ENCODE measurements around the gene TREH.

DNA sequence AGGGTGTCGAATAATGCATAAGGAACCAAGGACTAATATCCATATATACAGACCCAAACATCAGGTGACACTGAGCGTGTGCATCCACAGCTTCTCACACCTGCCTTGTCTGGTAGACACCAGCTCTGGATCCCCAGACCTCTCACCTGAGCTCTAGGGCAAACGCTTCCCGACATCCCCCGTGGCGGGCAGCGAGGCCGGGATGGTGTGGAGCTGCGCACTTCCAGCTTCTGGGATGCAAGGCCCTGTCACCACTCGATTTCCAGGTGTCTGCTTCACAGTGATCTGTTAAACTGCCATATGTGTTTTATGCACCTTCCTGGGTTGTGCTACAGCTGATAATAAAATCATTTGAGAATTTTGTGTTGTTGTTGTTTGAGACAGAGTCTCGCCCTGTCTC is 15.3 kb upstream of the TREH start:
- TF ChIP-seq EZH2 (IDR thresholded peaks at IDR 0.05; ENCODE audit: insufficient read depth, poor library complexity, severe bottlenecking) (no peak), EZH2phosphoT487 (IDR thresholded peaks at IDR 0.05; ENCODE audit: insufficient read depth, low read depth) (no peak)

All from GM23248 (cell line).